Measurements from ENCODE around the gene ZNRF4. TPM values are rescaled to one million over a fixed set of nuclear protein-coding genes. Genes with fewer than 3 reads are reported as not detected.

The ZNRF4 gene
- total RNA-seq, 1 experiment from 2014 or later, result not detected

GRCh38 chr19:5479958-5480357, 24.7 kb downstream of the ZNRF4 start (continued):
- TF ChIP-seq SMAD4 (CRISPR knock-in tag; IDR thresholded peaks at IDR 0.05) (no peak), E2F5 (CRISPR knock-in tag; IDR thresholded peaks at IDR 0.05) (no peak), KAT7 (CRISPR knock-in tag; IDR thresholded peaks at IDR 0.05; ENCODE audit: borderline replicate concordance) (no peak)
- TF ChIP-seq, protein P1, sequence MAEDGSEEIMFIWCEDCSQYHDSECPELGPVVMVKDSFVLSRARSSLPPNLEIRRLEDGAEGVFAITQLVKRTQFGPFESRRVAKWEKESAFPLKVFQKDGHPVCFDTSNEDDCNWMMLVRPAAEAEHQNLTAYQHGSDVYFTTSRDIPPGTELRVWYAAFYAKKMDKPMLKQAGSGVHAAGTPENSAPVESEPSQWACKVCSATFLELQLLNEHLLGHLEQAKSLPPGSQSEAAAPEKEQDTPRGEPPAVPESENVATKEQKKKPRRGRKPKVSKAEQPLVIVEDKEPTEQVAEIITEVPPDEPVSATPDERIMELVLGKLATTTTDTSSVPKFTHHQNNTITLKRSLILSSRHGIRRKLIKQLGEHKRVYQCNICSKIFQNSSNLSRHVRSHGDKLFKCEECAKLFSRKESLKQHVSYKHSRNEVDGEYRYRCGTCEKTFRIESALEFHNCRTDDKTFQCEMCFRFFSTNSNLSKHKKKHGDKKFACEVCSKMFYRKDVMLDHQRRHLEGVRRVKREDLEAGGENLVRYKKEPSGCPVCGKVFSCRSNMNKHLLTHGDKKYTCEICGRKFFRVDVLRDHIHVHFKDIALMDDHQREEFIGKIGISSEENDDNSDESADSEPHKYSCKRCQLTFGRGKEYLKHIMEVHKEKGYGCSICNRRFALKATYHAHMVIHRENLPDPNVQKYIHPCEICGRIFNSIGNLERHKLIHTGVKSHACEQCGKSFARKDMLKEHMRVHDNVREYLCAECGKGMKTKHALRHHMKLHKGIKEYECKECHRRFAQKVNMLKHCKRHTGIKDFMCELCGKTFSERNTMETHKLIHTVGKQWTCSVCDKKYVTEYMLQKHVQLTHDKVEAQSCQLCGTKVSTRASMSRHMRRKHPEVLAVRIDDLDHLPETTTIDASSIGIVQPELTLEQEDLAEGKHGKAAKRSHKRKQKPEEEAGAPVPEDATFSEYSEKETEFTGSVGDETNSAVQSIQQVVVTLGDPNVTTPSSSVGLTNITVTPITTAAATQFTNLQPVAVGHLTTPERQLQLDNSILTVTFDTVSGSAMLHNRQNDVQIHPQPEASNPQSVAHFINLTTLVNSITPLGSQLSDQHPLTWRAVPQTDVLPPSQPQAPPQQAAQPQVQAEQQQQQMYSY (CRISPR knock-in tag; IDR thresholded peaks at IDR 0.05), result no peak

GRCh38 chr19:5480427-5480836, 25.2 kb downstream of the ZNRF4 start:
- H3K9me3 Mint-ChIP-seq, result peaks cover 25% of the 10 kb centered on the region
- CTCF ChIA-PET, result interaction anchor here (0.8 kb wide), 1 partner anchor 103 kb away, joined by 3 read pairs; no protein-coding TSS in a partner anchor
- peaks cover 4% of the 10 kb centered on the region; the same call in 1 of the 2 replicates for H3K4me1 Mint-ChIP-seq
- DNase-seq (ENCODE audit: low spot score), result peak; percentile 68
- H3K4me3 Mint-ChIP-seq, result no peak overlapping the region
- POLR2A ChIA-PET, result no interaction called here
- no peak; the same call in 1 of the 2 replicates for ATAC-seq
- TF ChIP-seq ZNF232 (CRISPR knock-in tag; IDR thresholded peaks at IDR 0.05) (no peak), GTF2I (CRISPR knock-in tag; conservative IDR thresholded peaks at IDR 0.05) (peak; percentile 99), ETV6 (CRISPR knock-in tag; IDR thresholded peaks at IDR 0.05) (no peak), JUN (CRISPR knock-in tag; IDR thresholded peaks at IDR 0.05) (no peak), EMX1 (CRISPR knock-in tag; IDR thresholded peaks at IDR 0.05) (no peak)
- TF ChIP-seq, protein P2, sequence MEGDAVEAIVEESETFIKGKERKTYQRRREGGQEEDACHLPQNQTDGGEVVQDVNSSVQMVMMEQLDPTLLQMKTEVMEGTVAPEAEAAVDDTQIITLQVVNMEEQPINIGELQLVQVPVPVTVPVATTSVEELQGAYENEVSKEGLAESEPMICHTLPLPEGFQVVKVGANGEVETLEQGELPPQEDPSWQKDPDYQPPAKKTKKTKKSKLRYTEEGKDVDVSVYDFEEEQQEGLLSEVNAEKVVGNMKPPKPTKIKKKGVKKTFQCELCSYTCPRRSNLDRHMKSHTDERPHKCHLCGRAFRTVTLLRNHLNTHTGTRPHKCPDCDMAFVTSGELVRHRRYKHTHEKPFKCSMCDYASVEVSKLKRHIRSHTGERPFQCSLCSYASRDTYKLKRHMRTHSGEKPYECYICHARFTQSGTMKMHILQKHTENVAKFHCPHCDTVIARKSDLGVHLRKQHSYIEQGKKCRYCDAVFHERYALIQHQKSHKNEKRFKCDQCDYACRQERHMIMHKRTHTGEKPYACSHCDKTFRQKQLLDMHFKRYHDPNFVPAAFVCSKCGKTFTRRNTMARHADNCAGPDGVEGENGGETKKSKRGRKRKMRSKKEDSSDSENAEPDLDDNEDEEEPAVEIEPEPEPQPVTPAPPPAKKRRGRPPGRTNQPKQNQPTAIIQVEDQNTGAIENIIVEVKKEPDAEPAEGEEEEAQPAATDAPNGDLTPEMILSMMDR (IDR thresholded peaks at IDR 0.05), result peak; percentile 78
- H3K36me3 Mint-ChIP-seq, result peaks cover 5% of the 10 kb centered on the region; the same call in 1 of the 2 replicates
- H3K27ac Mint-ChIP-seq, result no peak overlapping the region
- H3K27me3 Mint-ChIP-seq (ENCODE audit: low read depth), result peaks cover 37% of the 10 kb centered on the region

DNA sequence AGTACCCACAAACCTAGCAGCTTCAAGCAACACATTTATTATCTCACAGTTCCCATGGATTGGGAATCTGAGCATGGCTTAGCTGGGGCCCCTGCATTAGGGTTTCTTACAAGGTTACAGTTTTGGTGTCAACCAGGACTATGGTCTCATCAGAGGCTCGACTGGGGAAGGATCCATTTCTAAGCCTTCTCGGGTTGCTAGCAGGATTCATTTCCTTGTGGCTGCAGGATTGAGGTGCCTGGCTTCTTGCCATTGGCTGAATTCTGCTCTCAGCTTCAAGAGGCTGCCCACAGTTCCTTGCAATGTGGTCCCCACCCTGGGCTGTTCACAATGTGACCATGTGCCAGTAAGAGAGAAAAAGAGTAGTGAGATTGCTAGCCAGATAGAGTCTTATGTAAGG, 26.7 kb downstream of the ZNRF4 start:
- Mint-ChIP-seq H3K27ac (no peak overlapping the region), H3K27me3 (ENCODE audit: low read depth) (peaks cover 49% of the 10 kb centered on the region), H3K4me1 (peaks cover 4% of the 10 kb centered on the region; the same call in 1 of the 2 replicates), H3K36me3 (peaks cover 5% of the 10 kb centered on the region; the same call in 1 of the 2 replicates), H3K4me3 (no peak overlapping the region), H3K9me3 (peaks cover 25% of the 10 kb centered on the region)
- ChIA-PET POLR2A (no interaction called here), CTCF (no interaction called here)
- TF ChIP-seq E2F5 (CRISPR knock-in tag; IDR thresholded peaks at IDR 0.05), result no peak
- TF ChIP-seq, protein P1 (CRISPR knock-in tag; IDR thresholded peaks at IDR 0.05), result no peak
- TF ChIP-seq ZSCAN18 (CRISPR knock-in tag; IDR thresholded peaks at IDR 0.05), result no peak
- TF ChIP-seq, protein P3, sequence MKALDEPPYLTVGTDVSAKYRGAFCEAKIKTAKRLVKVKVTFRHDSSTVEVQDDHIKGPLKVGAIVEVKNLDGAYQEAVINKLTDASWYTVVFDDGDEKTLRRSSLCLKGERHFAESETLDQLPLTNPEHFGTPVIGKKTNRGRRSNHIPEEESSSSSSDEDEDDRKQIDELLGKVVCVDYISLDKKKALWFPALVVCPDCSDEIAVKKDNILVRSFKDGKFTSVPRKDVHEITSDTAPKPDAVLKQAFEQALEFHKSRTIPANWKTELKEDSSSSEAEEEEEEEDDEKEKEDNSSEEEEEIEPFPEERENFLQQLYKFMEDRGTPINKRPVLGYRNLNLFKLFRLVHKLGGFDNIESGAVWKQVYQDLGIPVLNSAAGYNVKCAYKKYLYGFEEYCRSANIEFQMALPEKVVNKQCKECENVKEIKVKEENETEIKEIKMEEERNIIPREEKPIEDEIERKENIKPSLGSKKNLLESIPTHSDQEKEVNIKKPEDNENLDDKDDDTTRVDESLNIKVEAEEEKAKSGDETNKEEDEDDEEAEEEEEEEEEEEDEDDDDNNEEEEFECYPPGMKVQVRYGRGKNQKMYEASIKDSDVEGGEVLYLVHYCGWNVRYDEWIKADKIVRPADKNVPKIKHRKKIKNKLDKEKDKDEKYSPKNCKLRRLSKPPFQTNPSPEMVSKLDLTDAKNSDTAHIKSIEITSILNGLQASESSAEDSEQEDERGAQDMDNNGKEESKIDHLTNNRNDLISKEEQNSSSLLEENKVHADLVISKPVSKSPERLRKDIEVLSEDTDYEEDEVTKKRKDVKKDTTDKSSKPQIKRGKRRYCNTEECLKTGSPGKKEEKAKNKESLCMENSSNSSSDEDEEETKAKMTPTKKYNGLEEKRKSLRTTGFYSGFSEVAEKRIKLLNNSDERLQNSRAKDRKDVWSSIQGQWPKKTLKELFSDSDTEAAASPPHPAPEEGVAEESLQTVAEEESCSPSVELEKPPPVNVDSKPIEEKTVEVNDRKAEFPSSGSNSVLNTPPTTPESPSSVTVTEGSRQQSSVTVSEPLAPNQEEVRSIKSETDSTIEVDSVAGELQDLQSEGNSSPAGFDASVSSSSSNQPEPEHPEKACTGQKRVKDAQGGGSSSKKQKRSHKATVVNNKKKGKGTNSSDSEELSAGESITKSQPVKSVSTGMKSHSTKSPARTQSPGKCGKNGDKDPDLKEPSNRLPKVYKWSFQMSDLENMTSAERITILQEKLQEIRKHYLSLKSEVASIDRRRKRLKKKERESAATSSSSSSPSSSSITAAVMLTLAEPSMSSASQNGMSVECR (CRISPR knock-in tag; IDR thresholded peaks at IDR 0.05; ENCODE audit: borderline replicate concordance), result no peak
- no peak for TF ChIP-seq MAX (CRISPR knock-in tag; IDR thresholded peaks at IDR 0.05)
- ATAC-seq (no peak), DNase-seq (ENCODE audit: low spot score) (no peak)

Data from WTC11 (cell line).